Choroid plexus epithelial cell (primary cell): ENCODE data around the gene BHLHE41.

Source experiments
- DNase-seq: peaks from one replicate; pipeline ENCODE4 v3.0.0-alpha.2; 2010; ENCODE audit warnings: low read depth
- H3K4me3 ChIP-seq: 2 replicates; pipeline ENCODE4 v1.5.1; 2011; ENCODE audit warnings: low read depth, mild to moderate bottlenecking, control low read depth, low read length, moderate library complexity
- TF ChIP-seq, protein P1 (sequence below): conservative IDR thresholded peaks from 2 replicates; pipeline ENCODE4 v1.5.1; 2011; ENCODE audit warnings: low read depth, mild to moderate bottlenecking, control low read depth, inconsistent platforms, low read length, moderate library complexity

The BHLHE41 gene

DNA sequence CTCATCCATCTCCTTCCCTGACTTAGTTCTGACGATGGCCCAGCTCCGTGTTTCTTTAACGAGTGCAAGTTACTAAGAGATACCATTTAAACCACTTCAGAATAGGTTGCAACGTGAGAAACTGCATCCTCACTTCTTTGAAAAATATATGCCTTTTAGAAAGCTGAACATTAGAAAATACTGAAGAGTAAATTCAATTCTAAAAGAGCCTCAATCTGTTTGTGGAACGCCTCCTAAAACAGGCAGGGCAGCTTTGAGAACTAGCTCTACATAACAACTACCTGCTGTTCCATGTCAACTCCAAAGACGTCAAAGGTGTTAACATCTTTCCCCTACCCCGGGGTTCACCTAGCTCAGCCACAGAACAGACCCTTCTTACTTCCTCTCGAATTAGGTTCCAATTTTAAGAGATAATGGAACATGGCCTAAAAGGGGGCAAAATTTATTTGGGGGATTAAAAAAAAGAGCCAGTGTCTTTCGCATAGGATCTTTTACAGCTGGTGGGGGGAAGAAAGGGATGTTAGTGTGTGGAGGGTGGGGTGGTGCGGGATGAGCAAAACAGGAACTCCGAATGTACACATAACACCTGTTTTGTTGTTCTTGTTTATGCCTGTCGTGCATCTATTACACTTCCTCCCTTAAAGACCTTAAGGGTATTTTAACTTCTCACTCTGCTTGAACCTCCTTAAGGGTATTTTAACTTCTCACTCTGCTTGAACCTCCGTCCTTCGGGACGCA is 3.3 kb downstream of the BHLHE41 start:
- TF ChIP-seq, protein P1, sequence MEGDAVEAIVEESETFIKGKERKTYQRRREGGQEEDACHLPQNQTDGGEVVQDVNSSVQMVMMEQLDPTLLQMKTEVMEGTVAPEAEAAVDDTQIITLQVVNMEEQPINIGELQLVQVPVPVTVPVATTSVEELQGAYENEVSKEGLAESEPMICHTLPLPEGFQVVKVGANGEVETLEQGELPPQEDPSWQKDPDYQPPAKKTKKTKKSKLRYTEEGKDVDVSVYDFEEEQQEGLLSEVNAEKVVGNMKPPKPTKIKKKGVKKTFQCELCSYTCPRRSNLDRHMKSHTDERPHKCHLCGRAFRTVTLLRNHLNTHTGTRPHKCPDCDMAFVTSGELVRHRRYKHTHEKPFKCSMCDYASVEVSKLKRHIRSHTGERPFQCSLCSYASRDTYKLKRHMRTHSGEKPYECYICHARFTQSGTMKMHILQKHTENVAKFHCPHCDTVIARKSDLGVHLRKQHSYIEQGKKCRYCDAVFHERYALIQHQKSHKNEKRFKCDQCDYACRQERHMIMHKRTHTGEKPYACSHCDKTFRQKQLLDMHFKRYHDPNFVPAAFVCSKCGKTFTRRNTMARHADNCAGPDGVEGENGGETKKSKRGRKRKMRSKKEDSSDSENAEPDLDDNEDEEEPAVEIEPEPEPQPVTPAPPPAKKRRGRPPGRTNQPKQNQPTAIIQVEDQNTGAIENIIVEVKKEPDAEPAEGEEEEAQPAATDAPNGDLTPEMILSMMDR: no peak
- peak overlapping the region; percentile 74 for H3K4me3 ChIP-seq
- no peak for DNase-seq

DNA sequence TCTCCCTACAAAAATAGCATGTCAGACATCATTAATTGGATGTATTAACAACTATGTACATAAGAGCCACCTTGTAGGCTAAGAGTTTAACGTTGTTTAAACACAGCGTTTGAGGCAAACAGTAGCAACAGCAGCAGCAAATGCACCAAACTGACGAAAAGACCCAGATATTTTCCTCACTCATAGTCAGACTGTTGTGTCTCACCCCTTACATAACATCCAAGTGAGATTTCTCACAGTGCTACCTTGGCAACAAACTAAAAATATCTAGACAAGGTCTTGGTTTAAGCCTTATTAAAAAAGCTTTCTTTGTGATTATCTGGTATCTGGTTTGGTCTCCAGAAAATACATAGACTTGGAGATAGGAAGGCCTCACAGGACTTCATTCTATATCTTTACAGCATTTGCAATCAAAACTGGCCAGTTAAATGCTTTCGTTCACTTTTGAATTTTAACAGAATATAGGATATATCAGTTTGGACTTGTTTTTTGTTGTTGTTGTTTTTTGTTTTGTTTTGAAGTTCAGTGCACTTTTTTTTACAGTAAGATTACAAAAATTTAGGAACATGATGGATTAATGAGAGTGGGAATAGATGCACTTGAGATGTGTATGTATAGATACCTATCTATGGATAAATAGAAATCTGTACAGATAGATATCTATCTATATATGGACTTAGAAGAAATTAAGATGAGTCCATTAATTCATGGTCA is 4.1 kb downstream of the BHLHE41 start:
- TF ChIP-seq, protein P1: no peak
- DNase-seq: no peak
- H3K4me3 ChIP-seq: no peak overlapping the region

DNA sequence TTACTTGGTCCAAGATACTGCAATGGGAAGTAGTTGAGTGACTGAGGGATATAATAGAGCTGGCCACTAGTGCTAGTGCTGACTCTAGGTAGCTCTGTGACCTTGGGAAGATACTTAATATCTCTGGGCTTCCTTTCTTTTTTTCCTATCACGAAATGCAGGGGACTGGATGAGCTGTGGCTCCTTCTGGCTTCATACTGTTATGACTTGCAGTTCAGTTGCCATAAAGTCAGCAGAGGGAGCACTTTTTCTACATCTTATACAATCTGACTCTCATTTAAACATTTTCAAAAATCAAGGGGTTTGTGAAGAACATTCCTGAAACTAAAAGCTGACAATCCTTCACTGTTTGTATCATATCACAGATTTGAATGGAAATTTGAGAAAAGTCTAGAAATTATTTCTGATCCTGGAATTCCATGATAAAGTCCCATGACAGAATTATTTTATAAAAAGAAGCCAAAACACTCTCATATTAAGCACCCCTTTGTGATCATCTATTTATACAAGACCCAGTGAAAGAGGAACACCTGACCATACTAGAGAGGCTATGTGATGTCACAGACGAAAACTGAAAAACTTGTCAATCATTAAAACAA is 5.3 kb downstream of the BHLHE41 start:
- TF ChIP-seq, protein P1: peak; percentile 72
- DNase-seq: peak; percentile 89
- no peak overlapping the region for H3K4me3 ChIP-seq

DNA sequence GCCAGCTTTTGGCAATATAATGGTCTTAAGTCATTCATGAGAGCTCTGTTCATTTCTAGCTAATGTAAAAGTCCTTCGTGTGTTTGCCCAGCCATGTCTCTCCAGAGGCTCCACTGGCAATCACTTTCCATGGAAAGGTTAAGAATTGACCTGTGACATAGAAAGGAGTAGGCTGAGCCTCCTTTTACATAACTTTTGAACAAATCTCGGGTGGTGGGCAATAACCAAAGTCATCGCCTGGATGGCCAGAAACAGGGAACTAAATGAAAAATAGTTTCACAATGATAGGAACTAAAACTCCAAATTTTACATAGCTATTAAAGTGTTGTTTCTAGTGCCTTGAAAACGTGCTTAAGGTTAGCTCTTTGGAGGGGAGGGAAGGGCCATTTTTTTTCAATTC is 6.5 kb downstream of the BHLHE41 start:
- TF ChIP-seq, protein P1: no peak
- H3K4me3 ChIP-seq: no peak overlapping the region
- DNase-seq: no peak

DNA sequence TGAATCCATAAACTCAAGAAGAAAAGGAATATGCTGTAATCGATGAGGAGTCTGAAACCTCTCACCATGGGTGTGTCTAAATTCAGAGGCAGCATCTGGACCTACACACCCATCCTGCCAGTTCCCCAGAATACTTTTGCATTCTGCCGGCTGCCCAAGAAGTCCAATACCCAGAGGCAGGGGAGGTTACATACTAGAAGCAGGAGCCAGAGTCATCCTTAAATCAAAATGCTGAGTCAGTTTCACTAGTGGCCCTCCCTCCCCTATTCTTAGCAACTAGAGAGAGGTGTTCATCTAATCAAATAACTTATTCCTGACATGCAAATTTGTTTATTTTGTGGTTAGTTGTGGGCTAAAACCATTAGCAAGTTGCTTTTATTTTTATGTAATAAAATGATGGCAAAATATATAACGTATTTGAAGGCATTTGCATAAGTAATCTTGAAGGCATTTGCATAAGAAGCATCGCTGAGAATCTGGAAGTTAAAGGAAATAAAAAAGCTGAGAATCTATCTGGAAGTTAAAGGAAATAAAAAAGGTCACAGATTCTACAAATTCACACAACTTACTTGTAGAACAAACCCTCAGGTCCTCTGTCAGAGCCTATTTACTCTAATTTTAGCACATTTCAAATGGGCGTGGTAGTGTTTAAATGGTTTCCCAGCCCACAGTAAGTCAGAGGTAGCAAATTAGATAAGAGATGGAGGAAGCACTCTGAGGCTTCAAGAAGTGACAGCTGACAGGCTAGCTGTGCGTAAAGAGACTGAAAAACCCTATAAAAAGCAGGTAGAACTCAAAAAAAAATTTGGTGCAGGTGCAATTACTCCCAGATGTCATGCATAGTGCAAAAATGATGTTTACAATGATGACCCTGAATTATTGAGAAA is 7.8 kb downstream of the BHLHE41 start:
- TF ChIP-seq, protein P1: no peak
- H3K4me3 ChIP-seq: no peak overlapping the region
- DNase-seq: no peak

DNA sequence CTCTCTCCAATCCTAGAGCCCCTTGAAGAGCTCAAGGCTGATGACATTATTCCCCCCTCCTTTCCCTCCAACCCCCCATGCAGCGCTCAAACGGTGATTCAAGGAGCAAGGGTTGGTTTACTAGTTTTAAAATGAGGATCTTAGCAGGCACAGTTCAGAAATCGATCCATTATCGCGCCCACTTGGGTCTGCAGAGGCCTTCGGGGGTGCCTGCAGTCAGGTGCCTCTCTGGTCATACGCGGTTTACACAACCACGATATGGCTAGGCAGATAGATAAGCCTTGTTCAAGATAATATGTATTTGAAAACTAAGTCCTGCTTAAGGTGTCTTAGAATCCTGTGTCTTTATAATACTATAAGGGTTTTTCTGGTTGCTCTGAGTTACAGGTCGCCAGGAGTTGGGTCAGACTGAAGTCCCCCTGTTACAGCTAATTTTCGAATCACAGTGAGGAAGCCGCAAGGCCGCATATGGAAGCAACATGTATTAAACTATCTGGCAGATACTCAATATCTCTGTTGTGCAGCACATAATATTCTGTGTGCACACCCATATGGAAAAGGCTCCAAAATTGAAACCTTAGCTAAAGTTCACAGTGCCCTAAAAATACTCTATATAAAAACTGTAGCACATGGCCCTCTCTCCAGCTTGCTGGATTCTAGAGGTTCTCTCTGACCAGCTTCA is 10.0 kb downstream of the BHLHE41 start:
- DNase-seq: no peak
- H3K4me3 ChIP-seq: peak overlapping the region; percentile 61
- TF ChIP-seq, protein P1: no peak
